Esophagus muscularis mucosa (tissue), 3 donors: ENCODE data around the gene SAMD4A.

Experiments
- POLR2A ChIP-seq: fragments of 450-650 bp; IDR thresholded peaks from one replicate; pipeline ENCODE4 v1.6.1; 2017; ENCODE audit warnings: antibody characterized with exemption, moderate library complexity, mild to moderate bottlenecking, low read depth
- POLR2AphosphoS5 ChIP-seq, 2 donors: sonication (generic); formaldehyde crosslinking; IDR thresholded peaks; one replicate each; pipeline ENCODE4 v1.6.1; 2017; ENCODE audit warnings: antibody characterized with exemption in 2 of 2
- TF ChIP-seq, protein P1 (sequence below), 3 experiments: fragments of 200-600 bp in 2 of 3; fragments of 450-650 bp in 1 of 3; sonication (generic) in 2 of 3; IDR thresholded peaks; one replicate each; pipeline ENCODE4 v1.5.1; 2017 to 2019; ENCODE audit warnings: antibody characterized with exemption in 3 of 3, mild to moderate bottlenecking in 2 of 3, moderate library complexity in 1 of 3

DNA sequence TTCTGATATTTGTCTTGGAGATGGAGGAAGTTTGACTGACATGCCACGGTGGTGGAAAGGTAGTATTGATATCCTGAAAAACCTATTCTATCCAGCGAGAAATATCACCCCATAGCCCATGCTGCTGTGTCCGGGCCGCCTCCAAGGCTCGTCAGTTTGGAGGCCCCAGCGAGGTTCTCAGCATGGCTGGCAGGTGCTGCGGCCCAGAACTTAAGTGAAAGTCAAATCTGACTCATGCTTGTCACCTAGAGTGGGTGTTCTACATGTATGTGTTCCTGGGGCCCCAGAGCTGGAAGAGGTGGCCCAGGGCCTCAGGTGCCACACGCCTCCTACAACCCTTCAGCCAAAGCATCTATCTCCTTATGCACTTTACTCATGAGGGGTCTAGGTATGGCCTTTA is 242.8 kb downstream of the SAMD4A start:
- TF ChIP-seq POLR2A (no peak), POLR2AphosphoS5 (IDR thresholded peaks at IDR 0.05) (no peak)
- TF ChIP-seq, protein P1, sequence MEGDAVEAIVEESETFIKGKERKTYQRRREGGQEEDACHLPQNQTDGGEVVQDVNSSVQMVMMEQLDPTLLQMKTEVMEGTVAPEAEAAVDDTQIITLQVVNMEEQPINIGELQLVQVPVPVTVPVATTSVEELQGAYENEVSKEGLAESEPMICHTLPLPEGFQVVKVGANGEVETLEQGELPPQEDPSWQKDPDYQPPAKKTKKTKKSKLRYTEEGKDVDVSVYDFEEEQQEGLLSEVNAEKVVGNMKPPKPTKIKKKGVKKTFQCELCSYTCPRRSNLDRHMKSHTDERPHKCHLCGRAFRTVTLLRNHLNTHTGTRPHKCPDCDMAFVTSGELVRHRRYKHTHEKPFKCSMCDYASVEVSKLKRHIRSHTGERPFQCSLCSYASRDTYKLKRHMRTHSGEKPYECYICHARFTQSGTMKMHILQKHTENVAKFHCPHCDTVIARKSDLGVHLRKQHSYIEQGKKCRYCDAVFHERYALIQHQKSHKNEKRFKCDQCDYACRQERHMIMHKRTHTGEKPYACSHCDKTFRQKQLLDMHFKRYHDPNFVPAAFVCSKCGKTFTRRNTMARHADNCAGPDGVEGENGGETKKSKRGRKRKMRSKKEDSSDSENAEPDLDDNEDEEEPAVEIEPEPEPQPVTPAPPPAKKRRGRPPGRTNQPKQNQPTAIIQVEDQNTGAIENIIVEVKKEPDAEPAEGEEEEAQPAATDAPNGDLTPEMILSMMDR (IDR thresholded peaks at IDR 0.05) = no peak
